HUDEP-2 (cell line): ENCODE measurements around the gene SMAD3.
A peak's percentile ranks its signal among the peaks of the same experiment; 100 is the strongest.

Source experiments
- DNase-seq, 76 experiments: peaks; one replicate each; lab custom pipeline; 2025; ENCODE audit not compliant: unreplicated experiment in 76 of 76; lab: John Stamatoyannopoulos, UW

SMAD3 gene

DNA sequence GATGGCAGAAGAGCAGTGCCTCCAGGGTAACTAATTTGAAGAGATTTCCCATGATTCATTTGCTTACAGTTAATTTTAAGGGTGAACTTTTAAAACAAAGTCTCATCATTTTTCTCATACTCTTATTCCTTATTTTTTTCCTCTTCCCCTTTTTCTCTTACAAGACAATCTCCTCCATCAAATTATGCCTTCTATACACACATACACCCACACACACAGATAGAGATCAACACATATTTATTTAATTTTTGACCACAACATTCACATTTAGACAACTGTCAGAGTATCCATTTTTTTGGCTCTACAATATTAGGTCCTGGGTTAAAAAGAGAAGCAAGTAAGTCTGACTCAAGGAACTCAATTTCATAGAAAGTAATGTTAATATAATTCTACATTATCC, 151.5 kb downstream of the SMAD3 start:
- no peak for DNase-seq

DNA sequence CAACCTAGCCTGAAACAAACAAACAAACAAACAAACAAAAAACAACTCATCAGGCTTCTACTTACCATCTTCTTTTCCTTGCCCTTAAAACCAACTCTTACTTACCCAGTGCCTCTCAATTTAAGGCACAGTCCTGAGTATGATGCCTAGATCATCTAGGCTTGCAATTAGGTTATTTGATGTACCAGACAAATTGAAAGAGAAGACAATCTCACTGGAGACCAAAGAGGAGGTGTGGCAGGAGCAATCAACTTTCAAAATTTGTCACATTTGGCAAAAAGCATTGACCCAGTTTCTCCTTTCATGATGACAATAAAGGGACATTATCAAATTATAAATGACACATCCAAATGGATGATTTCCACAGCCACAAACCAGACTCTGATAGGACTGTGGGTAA, 153.0 kb downstream of the SMAD3 start:
- no peak for DNase-seq

DNA sequence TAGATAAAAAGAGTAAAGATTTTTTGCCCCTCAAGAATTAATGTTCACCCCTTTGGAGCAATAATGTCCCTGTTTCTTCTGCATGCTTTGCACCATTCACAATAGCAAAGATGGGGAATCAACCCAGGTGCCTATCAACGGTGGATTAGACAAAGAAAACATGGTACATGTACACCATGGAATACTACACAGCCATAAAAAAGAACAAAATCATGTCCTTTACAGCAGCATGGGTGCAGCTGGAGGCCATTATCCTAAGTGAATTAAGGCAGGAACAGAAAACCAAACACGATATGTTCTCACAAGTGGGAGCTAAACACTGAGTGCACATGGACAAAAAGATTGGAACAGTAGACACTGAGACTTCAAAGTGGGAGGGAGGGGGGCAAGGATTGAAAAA, 153.9 kb downstream of the SMAD3 start:
- no peak for DNase-seq

DNA sequence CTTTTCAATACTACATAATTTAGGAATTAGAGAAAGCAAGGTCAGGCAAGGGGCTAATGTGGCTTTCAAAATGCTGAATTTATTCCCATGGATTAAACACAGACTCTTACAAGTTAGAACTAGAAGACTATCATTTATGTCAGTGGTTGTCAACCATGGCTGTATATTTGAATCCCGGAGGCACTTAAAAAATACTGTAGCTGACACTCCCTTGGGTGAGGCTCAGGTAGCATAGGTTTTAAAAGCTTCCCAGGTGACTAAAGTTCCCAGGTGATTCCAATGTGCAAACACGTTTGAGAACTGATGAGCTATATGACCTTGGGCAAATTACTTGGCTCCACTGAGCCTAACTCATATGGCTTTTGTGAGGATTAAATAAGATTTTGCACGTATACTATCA, 159.5 kb downstream of the SMAD3 start:
- DNase-seq = no peak

DNA sequence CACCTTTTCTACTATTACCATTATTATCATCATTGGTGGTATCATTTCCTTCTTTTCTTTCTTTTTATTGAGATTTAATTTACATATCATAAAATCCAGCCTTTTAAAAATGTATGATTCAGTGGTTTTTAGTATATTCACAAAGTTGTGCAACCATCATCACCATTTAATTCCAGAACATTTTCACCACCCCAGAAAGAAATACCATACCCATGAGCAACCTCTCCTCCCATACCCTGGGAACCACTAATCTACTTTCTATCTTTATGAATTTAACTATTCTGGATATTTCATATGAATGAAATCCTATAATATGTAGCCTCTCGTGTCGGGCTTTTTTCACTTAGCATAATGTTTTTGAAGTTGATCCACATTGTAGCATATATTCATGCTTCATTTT, 159.9 kb downstream of the SMAD3 start:
- no peak for DNase-seq

GRCh38 chr15:67227431-67227830, 162.0 kb downstream of the SMAD3 start:
- DNase-seq = no peak

DNA sequence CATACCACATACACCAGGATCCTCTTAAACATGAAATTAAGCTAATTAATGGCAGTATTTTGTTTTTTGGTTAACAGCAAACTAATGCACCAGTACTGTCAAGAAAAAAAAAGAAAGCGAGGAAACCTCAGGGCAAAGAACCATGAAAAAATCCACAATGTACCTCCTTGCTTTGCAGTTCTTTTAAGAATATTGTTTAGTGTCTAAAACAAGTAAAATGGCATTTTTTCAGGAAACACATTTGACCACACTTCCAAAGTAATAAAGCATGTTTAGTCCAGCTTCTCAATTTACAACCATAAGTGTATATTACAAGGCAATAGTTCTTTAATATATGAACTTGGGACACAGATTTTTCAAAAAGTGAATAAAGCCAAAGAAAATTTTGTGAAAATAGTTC, 162.4 kb downstream of the SMAD3 start:
- DNase-seq = no peak

- no peak for DNase-seq
Observed at GRCh38 chr15:67228286-67228685, 162.9 kb downstream of the SMAD3 start.

DNA sequence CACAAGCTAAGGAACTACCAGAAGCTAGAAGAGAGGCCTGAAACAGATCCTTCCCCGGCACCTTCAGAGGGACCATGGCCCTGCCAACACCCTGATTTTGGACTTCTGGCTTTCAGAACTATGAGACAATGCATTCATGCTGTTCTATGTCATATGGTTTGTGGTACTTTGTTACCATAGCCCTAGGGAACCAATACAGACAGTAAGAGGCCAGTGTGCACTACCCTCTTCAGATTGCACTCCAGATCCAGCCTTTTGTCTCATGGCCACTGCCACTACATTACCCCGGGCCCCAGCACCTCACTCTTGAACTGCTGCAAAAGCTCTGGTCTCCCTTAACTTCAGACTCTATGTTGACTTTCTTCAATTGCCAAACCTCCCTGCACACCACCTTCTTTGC, 165.1 kb downstream of the SMAD3 start:
- no peak for DNase-seq

- DNase-seq = no peak
Observed at GRCh38 chr15:67232591-67232990, 167.2 kb downstream of the SMAD3 start.

- peak in 6 of 76 experiments; percentile 0 to 8 (median 6) for DNase-seq
Observed at GRCh38 chr15:67240235-67241131, 175.1 kb downstream of the SMAD3 start.

DNA sequence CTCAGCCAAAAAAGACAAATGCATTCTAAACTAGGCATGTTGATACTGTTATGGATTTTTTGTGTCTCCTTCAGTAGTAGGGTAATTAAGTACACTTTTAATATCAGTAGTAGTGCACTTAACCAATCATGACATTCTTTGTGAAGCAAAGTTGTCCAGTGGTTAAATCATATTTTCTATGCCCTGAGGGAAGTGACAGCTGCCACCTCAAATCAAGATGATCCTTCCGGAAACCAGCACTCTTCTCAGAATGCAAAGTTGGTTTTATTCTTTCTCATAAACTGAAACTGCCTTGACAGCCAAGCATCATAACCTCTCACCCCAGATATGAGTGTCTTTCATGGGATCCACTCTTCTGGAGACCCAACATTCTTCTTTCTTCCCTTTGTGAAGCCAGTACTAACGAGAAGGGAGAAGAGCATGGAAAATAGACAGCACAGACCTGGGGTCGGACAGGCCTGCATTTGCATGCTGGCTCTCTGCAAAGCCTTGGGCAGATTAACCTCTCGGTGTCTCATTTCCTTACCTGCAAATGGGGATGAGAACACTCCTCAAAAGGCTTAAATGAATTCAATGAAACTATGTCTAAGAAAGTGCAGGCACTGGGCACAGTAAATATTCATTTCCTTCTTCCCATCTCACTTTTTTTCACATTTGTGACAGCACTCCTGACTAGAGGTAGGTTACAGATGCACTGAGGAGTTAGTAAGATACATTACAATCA, 175.9 kb downstream of the SMAD3 start:
- no peak for DNase-seq

- no peak for DNase-seq
Observed at GRCh38 chr15:67242708-67243111, 177.3 kb downstream of the SMAD3 start.
